Hepatocyte (in vitro differentiated cells): ENCODE measurements around the gene CDYL. TPM values are rescaled to one million over a fixed set of nuclear protein-coding genes. Genes with fewer than 3 reads are reported as not detected.
"Not testable (repeated sequence)": the region's sequence is repeated elsewhere in the genome, so short reads cannot be mapped to it uniquely, and the experiment has no call there.

Experiments
- DNase-seq: peaks from one replicate; pipeline ENCODE4 v3.0.0-alpha.2; 2016; ENCODE audit warnings: low spot score
- H2AFZ ChIP-seq: fragments of 200-600 bp; sonication (generic); 2 replicates; pipeline ENCODE4 v1.6.0; 2016; ENCODE audit warnings: antibody characterized with exemption, mild to moderate bottlenecking
- H3K27ac ChIP-seq: fragments of 200-600 bp; sonication (generic); 2 replicates; pipeline ENCODE4 v1.5.1; 2016; ENCODE audit warnings: mild to moderate bottlenecking
- H3K27me3 ChIP-seq: fragments of 200-600 bp; sonication (generic); 2 replicates; pipeline ENCODE4 v1.6.1; 2016
- H3K36me3 ChIP-seq: fragments of 200-600 bp; sonication (generic); replicated peaks from 2 replicates; pipeline ENCODE4 v1.5.1; 2016; ENCODE audit warnings: low read depth; ENCODE audit not compliant: insufficient read depth
- H3K4me1 ChIP-seq: fragments of 200-600 bp; sonication (generic); 2 replicates; pipeline ENCODE4 v1.5.1; 2016; ENCODE audit warnings: mild to moderate bottlenecking, moderate library complexity; ENCODE audit not compliant: insufficient read depth
- H3K4me2 ChIP-seq: fragments of 200-600 bp; sonication (generic); 2 replicates; pipeline ENCODE4 v1.6.0; 2016
- H3K4me3 ChIP-seq: fragments of 200-600 bp; sonication (generic); 2 replicates; pipeline ENCODE4 v1.5.1; 2016; ENCODE audit warnings: mild to moderate bottlenecking
- H3K79me2 ChIP-seq: fragments of 200-600 bp; sonication (generic); 2 replicates; pipeline ENCODE4 v1.6.0; 2017; ENCODE audit warnings: mild to moderate bottlenecking
- H3K9me2 ChIP-seq: fragments of 200-600 bp; sonication (generic); replicated peaks from 2 replicates; pipeline ENCODE4 v1.6.0; 2017; ENCODE audit warnings: mild to moderate bottlenecking; ENCODE audit not compliant: insufficient read depth
- H3K9me3 ChIP-seq: fragments of 200-600 bp; sonication (generic); 2 replicates; pipeline ENCODE4 v1.5.1; 2016; ENCODE audit warnings: low read depth, mild to moderate bottlenecking
- H4K20me1 ChIP-seq: fragments of 200-600 bp; sonication (generic); 2 replicates; pipeline ENCODE4 v1.6.0; 2016; ENCODE audit warnings: mild to moderate bottlenecking; ENCODE audit not compliant: insufficient read depth, poor library complexity, severe bottlenecking
- EZH2 ChIP-seq: fragments of 200-600 bp; sonication (generic); IDR thresholded peaks from 2 replicates; pipeline ENCODE4 v1.6.1; 2016; ENCODE audit warnings: antibody characterized with exemption, mild to moderate bottlenecking, borderline replicate concordance
- EZH2phosphoT487 ChIP-seq: fragments of 200-600 bp; sonication (generic); IDR thresholded peaks from one replicate; pipeline ENCODE4 v1.6.1; 2018; ENCODE audit warnings: antibody characterized with exemption, mild to moderate bottlenecking, low read depth, moderate library complexity; ENCODE audit not compliant: unreplicated experiment, severe bottlenecking
- WGBS: methylation state at CpG from one replicate; pipeline ENCODE4 v1.1.6; 2016; ENCODE audit warnings: low lambda C conversion rate; ENCODE audit errors: missing lambda C conversion rate; 5-methylcytosine and 5-hydroxymethylcytosine counted together
- polyA plus RNA-seq: library from polyadenylated mRNA; unstranded; fragments of >200 nt; fragmentation: Nextera tagmentation; extraction: Ambion mirVana; gene quantifications from 2 replicates; pipeline ENCODE4 v1.2.1, GENCODE V29; 2016
- total RNA-seq: library from RNA; depleted of rRNA; stranded (reverse); fragments of >200 nt; gene quantifications from 2 replicates; pipeline ENCODE4 v1.2.3, GENCODE V29; 2014
- TF ChIP-seq, protein P1 (sequence below): fragments of 200-600 bp; sonication (generic); IDR thresholded peaks from 2 replicates; pipeline ENCODE4 v1.5.1; 2016; ENCODE audit warnings: antibody characterized with exemption, mild to moderate bottlenecking; ENCODE audit not compliant: poor library complexity

The CDYL gene
- total and polyA plus RNA-seq, 2 experiments from 2014 or later, result 25.3 to 30.4 TPM

DNA sequence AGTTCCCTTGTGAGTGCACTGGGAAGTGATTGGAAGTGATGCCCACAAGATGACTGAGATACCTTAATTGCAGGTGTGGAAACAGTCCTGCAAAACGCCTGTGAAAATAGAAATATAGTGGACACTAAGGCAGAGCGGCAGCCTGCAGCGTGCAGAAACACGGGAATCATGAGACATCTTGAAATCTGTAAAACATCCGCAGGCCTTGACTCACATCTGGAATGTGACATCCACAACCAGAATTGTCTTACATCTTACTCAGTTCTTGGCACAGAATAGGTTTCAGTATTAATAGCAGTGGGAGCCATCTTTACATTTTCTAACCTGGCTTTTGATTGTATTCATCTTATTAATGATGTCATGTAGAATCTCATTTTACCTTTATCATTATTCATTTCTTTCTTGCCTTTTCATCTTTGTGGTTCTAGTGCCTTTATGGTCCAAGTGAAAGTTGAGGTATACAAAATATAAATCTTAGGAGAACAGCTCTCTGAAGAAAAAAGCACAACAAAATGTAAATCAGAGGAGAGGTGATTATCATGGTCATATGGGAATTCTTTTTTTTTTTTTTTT lies 44.6 kb downstream of the CDYL start:
- H3K4me1 ChIP-seq, result no peaks in the 10 kb centered on the region
- H3K4me3 ChIP-seq, result no peak overlapping the region
- no peak overlapping the region for H3K27ac ChIP-seq
- H3K4me2 ChIP-seq, result no peak overlapping the region
- no peaks in the 10 kb centered on the region for H3K27me3 ChIP-seq
- no peaks in the 10 kb centered on the region for H3K9me2 ChIP-seq
- no peaks in the 10 kb centered on the region for H3K36me3 ChIP-seq
- H2AFZ ChIP-seq, result no peak overlapping the region
- H3K9me3 ChIP-seq, result no peaks in the 10 kb centered on the region
- peaks cover 100% of the 10 kb centered on the region for H3K79me2 ChIP-seq
- DNase-seq, result no peak
- 92% methylated on average over 5 of the region's 5 CpGs for WGBS
- peaks cover 49% of the 10 kb centered on the region for H4K20me1 ChIP-seq
- TF ChIP-seq EZH2 (no peak), EZH2phosphoT487 (no peak)
- TF ChIP-seq, protein P1, sequence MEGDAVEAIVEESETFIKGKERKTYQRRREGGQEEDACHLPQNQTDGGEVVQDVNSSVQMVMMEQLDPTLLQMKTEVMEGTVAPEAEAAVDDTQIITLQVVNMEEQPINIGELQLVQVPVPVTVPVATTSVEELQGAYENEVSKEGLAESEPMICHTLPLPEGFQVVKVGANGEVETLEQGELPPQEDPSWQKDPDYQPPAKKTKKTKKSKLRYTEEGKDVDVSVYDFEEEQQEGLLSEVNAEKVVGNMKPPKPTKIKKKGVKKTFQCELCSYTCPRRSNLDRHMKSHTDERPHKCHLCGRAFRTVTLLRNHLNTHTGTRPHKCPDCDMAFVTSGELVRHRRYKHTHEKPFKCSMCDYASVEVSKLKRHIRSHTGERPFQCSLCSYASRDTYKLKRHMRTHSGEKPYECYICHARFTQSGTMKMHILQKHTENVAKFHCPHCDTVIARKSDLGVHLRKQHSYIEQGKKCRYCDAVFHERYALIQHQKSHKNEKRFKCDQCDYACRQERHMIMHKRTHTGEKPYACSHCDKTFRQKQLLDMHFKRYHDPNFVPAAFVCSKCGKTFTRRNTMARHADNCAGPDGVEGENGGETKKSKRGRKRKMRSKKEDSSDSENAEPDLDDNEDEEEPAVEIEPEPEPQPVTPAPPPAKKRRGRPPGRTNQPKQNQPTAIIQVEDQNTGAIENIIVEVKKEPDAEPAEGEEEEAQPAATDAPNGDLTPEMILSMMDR, result no peak

DNA sequence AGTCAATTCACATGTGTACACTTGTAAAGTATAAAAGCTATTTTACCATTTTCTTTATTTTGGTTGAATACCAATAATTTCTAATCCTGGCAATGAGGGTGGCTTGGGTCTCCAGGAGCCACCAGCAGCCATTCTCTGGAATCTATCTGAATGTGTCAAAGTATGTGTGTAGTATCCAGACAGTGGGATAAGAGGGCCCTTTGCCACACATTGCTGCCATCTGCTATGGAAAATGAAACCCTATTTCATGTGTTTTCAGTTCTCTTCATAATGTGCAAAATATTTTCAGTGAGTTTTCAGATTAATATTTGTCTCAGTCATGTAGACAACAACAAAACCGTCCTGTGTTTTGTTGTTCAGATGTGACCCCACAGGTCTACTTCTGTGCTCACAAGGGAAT lies 46.3 kb downstream of the CDYL start:
- Histone ChIP-seq H3K27ac (no peak overlapping the region), H3K79me2 (peaks cover 100% of the 10 kb centered on the region), H4K20me1 (peaks cover 38% of the 10 kb centered on the region), H3K4me1 (no peaks in the 10 kb centered on the region), H3K9me2 (no peaks in the 10 kb centered on the region), H3K27me3 (no peaks in the 10 kb centered on the region), H3K4me3 (no peak overlapping the region), H3K36me3 (no peaks in the 10 kb centered on the region), H2AFZ (no peak overlapping the region), H3K9me3 (no peaks in the 10 kb centered on the region), H3K4me2 (no peak overlapping the region)
- 80% methylated on average over 1 of the region's 1 CpG for WGBS
- DNase-seq, result no peak
- TF ChIP-seq EZH2phosphoT487 (no peak), EZH2 (no peak)
- TF ChIP-seq, protein P1, result no peak

DNA sequence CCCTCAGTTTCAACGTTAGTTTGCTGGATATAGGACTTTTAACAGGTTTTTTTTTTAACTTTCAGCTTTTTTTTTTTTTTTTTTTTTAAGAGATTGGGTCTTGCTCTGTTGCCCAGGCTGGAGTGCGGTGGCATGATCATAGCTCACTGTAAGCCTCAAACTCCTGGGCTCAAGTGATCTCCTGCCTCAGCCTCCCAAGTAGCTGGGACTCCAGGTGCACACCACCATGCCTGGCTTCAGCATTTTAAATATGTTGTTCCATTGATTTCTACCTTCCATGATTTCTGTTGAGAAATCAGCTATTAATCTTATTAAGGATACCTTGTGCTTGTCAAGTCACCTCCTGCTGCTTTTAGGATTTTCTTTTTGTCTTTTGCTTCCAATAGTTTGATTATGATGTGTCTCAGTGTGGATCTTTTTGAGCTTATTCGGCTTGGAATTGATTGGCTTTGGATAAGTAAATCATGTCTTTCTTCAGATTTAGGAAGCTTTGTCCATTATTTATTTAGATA lies 52.0 kb downstream of the CDYL start:
- H3K4me2 ChIP-seq, result no peak overlapping the region
- H3K9me3 ChIP-seq, result peaks cover 10% of the 10 kb centered on the region
- H4K20me1 ChIP-seq, result peaks cover 7% of the 10 kb centered on the region
- H3K36me3 ChIP-seq, result no peaks in the 10 kb centered on the region
- WGBS, result 95% methylated on average over 3 of the region's 3 CpGs
- no peaks in the 10 kb centered on the region for H3K4me1 ChIP-seq
- no peaks in the 10 kb centered on the region for H3K9me2 ChIP-seq
- DNase-seq, result no peak
- H3K4me3 ChIP-seq, result no peak overlapping the region
- no peak overlapping the region for H2AFZ ChIP-seq
- H3K79me2 ChIP-seq, result peaks cover 80% of the 10 kb centered on the region
- no peak overlapping the region for H3K27ac ChIP-seq
- no peaks in the 10 kb centered on the region for H3K27me3 ChIP-seq
- no peak for TF ChIP-seq EZH2
- TF ChIP-seq EZH2phosphoT487, result no peak
- TF ChIP-seq, protein P1, result no peak

DNA sequence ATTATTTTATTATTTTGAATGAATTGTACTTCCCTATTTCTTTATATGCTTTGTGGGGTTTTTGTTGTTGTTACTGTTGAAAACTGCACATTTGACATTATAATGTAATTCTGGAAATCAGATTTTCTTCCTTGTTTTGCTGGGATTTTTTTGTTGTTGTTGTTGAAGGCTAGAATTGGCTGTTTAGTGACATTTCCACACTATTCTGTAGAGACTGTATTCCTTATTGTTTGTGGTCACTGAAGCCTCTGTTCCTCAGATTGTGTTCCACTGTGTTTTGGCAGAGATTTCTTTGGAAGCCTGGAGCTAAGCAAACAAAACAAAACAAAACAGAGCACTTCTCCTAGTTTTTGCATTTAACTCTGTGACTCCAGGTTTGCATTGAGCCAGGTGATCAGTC lies 52.9 kb downstream of the CDYL start:
- Histone ChIP-seq H3K4me1 (no peaks in the 10 kb centered on the region), H3K79me2 (peaks cover 71% of the 10 kb centered on the region), H2AFZ (no peak overlapping the region), H3K4me2 (no peak overlapping the region), H4K20me1 (peaks cover 7% of the 10 kb centered on the region), H3K4me3 (no peak overlapping the region), H3K9me2 (no peaks in the 10 kb centered on the region), H3K27ac (no peak overlapping the region), H3K36me3 (no peaks in the 10 kb centered on the region), H3K9me3 (peaks cover 10% of the 10 kb centered on the region), H3K27me3 (no peaks in the 10 kb centered on the region)
- no peak for DNase-seq
- TF ChIP-seq, protein P1, result no peak
- TF ChIP-seq EZH2, result no peak

DNA sequence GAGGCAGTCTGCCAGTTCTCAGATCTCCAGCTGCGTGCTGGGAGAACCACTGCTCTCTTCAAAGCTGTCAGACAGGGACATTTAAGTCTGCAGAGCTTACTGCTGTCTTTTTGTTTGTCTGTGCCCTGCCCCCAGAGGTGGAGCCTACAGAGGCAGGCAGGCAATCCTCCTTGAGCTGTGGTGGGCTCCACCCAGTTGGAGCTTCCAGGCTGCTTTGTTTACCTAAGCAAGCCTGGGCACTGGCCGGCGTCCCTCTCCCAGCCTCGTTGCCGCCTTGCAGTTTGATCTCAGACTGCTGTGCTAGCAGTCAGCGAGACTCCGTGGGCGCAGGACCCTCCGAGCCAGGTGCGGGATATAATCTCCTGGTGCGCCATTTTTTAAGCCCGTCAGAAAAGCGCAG lies 59.3 kb downstream of the CDYL start:
- 97% methylated on average over 13 of the region's 13 CpGs for WGBS
- not testable (repeated sequence) for H3K4me2 ChIP-seq, H2AFZ ChIP-seq

More for the DNA sequence above, 59.3 kb downstream of the CDYL start:
- not testable (repeated sequence) for H3K36me3 ChIP-seq, H4K20me1 ChIP-seq, H3K4me1 ChIP-seq, H3K27ac ChIP-seq, DNase-seq, H3K9me2 ChIP-seq, H3K9me3 ChIP-seq, H3K4me3 ChIP-seq, H3K27me3 ChIP-seq
- peaks cover 65% of the 10 kb centered on the region for H3K79me2 ChIP-seq
